SU-DHL-6 (cell line): ENCODE data around the gene EPHA7.

Source experiments
- CTCF ChIP-seq: fragments of 200-600 bp; sonication (generic); IDR thresholded peaks from one replicate; pipeline ENCODE4 v1.5.1; 2017; ENCODE audit warnings: antibody characterized with exemption, mild to moderate bottlenecking, low read length, moderate library complexity; ENCODE audit not compliant: insufficient read depth, poor library complexity, severe bottlenecking
- EZH2phosphoT487 ChIP-seq: fragments of 200-600 bp; sonication (generic), shearing (Covaris generic); conservative IDR thresholded peaks from 2 replicates; pipeline ENCODE4 v1.6.1; 2018; ENCODE audit warnings: mild to moderate bottlenecking, antibody characterized with exemption, low read length, moderate library complexity, mixed read lengths

- TF ChIP-seq CTCF (no peak), EZH2phosphoT487 (no peak)
Observed at GRCh38 chr6:93293460-93293859, 125.9 kb downstream of the EPHA7 start.
